PC-3 (cell line): ENCODE results near the gene MBD6. TPM values are rescaled to one million over a fixed set of nuclear protein-coding genes. Genes with fewer than 3 reads are reported as not detected.

Source experiments
- ATAC-seq: fragments of 200-7000 bp; cut with Tn5 transposase; 2 replicates; pipeline ENCODE4 v1.9.1; 2020; ENCODE audit warnings: mild to moderate bottlenecking, moderate library complexity
- BruUV-seq: library from RNA; stranded (reverse); fragments of 400-500 nt; replicated peaks from 2 replicates; lab custom pipeline; 2021; lab: Mats Ljungman, UMichigan
- CTCF ChIA-PET: fragments of 300-600 bp; sonication (Branson Sonifier 250); formaldehyde crosslinking; loops from one replicate; lab custom pipeline; 2022; ENCODE audit warnings: antibody characterized with exemption; lab: Charles Lee
- POLR2A ChIA-PET: fragments of 300-600 bp; sonication (Branson Sonifier 250); formaldehyde crosslinking; loops from one replicate; lab custom pipeline; 2022; ENCODE audit warnings: antibody characterized with exemption; ENCODE audit not compliant: unreplicated experiment; lab: Charles Lee
- DNase-seq: peaks from one replicate; pipeline ENCODE4 v3.0.0-alpha.2; 2015
- H2AFZ ChIP-seq: fragments of 300-600 bp; sonication (generic); 2 replicates; pipeline ENCODE4 v1.6.0; 2016; ENCODE audit warnings: antibody characterized with exemption, low read length
- H3F3A ChIP-seq: fragments of 300-600 bp; sonication (generic); one replicate; pipeline ENCODE4 v1.6.0; 2017; ENCODE audit warnings: antibody characterized with exemption, low read length, control low read depth, mild to moderate bottlenecking; ENCODE audit not compliant: unreplicated experiment
- H3K27ac ChIP-seq: fragments of 300-600 bp; sonication (generic); 2 replicates; pipeline ENCODE4 v1.5.1; 2016; ENCODE audit warnings: mild to moderate bottlenecking, low read length
- H3K27me3 ChIP-seq: fragments of 300-600 bp; sonication (generic); 2 replicates; pipeline ENCODE4 v1.6.1; 2016; ENCODE audit warnings: low read length, mixed read lengths
- H3K36me3 ChIP-seq: fragments of 300-600 bp; sonication (generic); 2 replicates; pipeline ENCODE4 v1.6.1; 2016; ENCODE audit warnings: low read depth, mixed run types, low read length, mixed read lengths
- H3K4me1 ChIP-seq: fragments of 300-600 bp; sonication (generic); 2 replicates; pipeline ENCODE4 v1.5.1; 2016; ENCODE audit warnings: low read length; ENCODE audit not compliant: insufficient read depth
- H3K4me2 ChIP-seq: fragments of 300-600 bp; sonication (generic); 2 replicates; pipeline ENCODE4 v1.6.0; 2016; ENCODE audit warnings: low read length
- H3K4me3 ChIP-seq: fragments of 300-600 bp; sonication (generic); 2 replicates; pipeline ENCODE4 v1.5.1; 2016; ENCODE audit warnings: mild to moderate bottlenecking, low read length, mixed read lengths
- H3K79me2 ChIP-seq: fragments of 300-600 bp; sonication (generic); 2 replicates; pipeline ENCODE4 v1.6.1; 2017; ENCODE audit warnings: low read length, mixed read lengths
- H3K9ac ChIP-seq: fragments of 300-600 bp; sonication (generic); 2 replicates; pipeline ENCODE4 v1.6.0; 2016; ENCODE audit warnings: mild to moderate bottlenecking, low read length
- H3K9me2 ChIP-seq: fragments of 300-600 bp; sonication (generic); replicated peaks from 2 replicates; pipeline ENCODE4 v1.6.1; 2016; ENCODE audit warnings: mixed run types, low read length, mixed read lengths
- H3K9me3 ChIP-seq: fragments of 300-600 bp; sonication (generic); 2 replicates; pipeline ENCODE4 v1.6.1; 2016; ENCODE audit warnings: low read length, mixed read lengths
- H4K20me1 ChIP-seq: fragments of 300-600 bp; sonication (generic); 2 replicates; pipeline ENCODE4 v1.6.1; 2016; ENCODE audit warnings: low read length, mixed read lengths
- CTCF ChIP-seq: fragments of 300-600 bp; sonication (generic); conservative IDR thresholded peaks from 2 replicates; pipeline ENCODE4 v1.5.1; 2017; ENCODE audit warnings: antibody characterized with exemption, low read depth, mild to moderate bottlenecking, low read length
- EZH2 ChIP-seq: fragments of 300-600 bp; sonication (generic); IDR thresholded peaks from one replicate; pipeline ENCODE4 v1.6.1; 2017; ENCODE audit warnings: antibody characterized with exemption, mild to moderate bottlenecking, low read length; ENCODE audit not compliant: unreplicated experiment
- EZH2phosphoT487 ChIP-seq: fragments of 300-600 bp; sonication (generic); IDR thresholded peaks from 2 replicates; pipeline ENCODE4 v1.6.1; 2018; ENCODE audit warnings: mild to moderate bottlenecking, antibody characterized with exemption, low read length, borderline replicate concordance
- intact Hi-C: fragments of 100-400 bp; cut with micrococcal nuclease; formaldehyde crosslinking; loops from 2 replicates; pipeline ENCODE4 v1.9.0; 2023
- total RNA-seq: library from RNA; depleted of rRNA; stranded (reverse); fragments of >200 nt; gene quantifications from 2 replicates; pipeline ENCODE4 v1.2.3, GENCODE V29; 2014

Gene MBD6
- total RNA-seq, 1 experiment from 2014 or later, result 13.2 TPM

GRCh38 chr12:57534991-57535543 is 12.4 kb downstream of the MBD6 start:
- DNase-seq (no peak), ATAC-seq (no peak)
- Histone ChIP-seq H3K9me3 (no peaks in the 10 kb centered on the region), H3K4me2 (no peak overlapping the region), H3K4me1 (no peaks in the 10 kb centered on the region), H3K9me2 (no peaks in the 10 kb centered on the region), H3F3A (no peaks in the 10 kb centered on the region), H3K9ac (no peak overlapping the region), H2AFZ (no peak overlapping the region), H3K27ac (no peak overlapping the region), H3K36me3 (peaks cover 36% of the 10 kb centered on the region; the same call in 1 of the 2 replicates), H3K27me3 (no peaks in the 10 kb centered on the region), H3K79me2 (no peaks in the 10 kb centered on the region), H3K4me3 (no peak overlapping the region), H4K20me1 (no peaks in the 10 kb centered on the region)
- TF ChIP-seq CTCF (no peak), EZH2 (no peak), EZH2phosphoT487 (no peak)
- intact Hi-C loops, result no loop called here
- ChIA-PET POLR2A (interaction anchor here (0.6 kb wide), 1 partner anchor 35 kb away, joined by 3 read pairs; no protein-coding TSS in a partner anchor), CTCF (no interaction called here)
- no TSS peak for BruUV-seq

GRCh38 chr12:57535764-57536596 is 13.4 kb downstream of the MBD6 start:
- Histone ChIP-seq H2AFZ (no peak overlapping the region), H3K4me2 (no peak overlapping the region), H3K79me2 (no peaks in the 10 kb centered on the region), H3K4me1 (no peaks in the 10 kb centered on the region), H3K9me3 (no peaks in the 10 kb centered on the region), H3K36me3 (peaks cover 33% of the 10 kb centered on the region; the same call in 1 of the 2 replicates), H4K20me1 (no peaks in the 10 kb centered on the region), H3K9me2 (no peaks in the 10 kb centered on the region), H3F3A (no peaks in the 10 kb centered on the region), H3K4me3 (no peak overlapping the region), H3K27ac (no peak overlapping the region), H3K9ac (no peak overlapping the region), H3K27me3 (no peaks in the 10 kb centered on the region)
- TF ChIP-seq EZH2phosphoT487 (no peak), EZH2 (no peak), CTCF (no peak)
- ATAC-seq, result no peak
- POLR2A ChIA-PET, result no interaction called here
- BruUV-seq, result no TSS peak
- CTCF ChIA-PET, result no interaction called here
- no peak for DNase-seq
- intact Hi-C loops, result no loop called here

GRCh38 chr12:57536597-57536942 is 13.9 kb downstream of the MBD6 start:
- Histone ChIP-seq H3K27me3 (no peaks in the 10 kb centered on the region), H2AFZ (no peak overlapping the region), H3K9me2 (no peaks in the 10 kb centered on the region), H3F3A (no peaks in the 10 kb centered on the region), H3K9ac (no peak overlapping the region), H4K20me1 (no peaks in the 10 kb centered on the region), H3K4me3 (no peak overlapping the region), H3K36me3 (peaks cover 38% of the 10 kb centered on the region; the same call in 1 of the 2 replicates), H3K9me3 (no peaks in the 10 kb centered on the region), H3K4me1 (no peaks in the 10 kb centered on the region), H3K79me2 (no peaks in the 10 kb centered on the region), H3K4me2 (no peak overlapping the region), H3K27ac (no peak overlapping the region)
- CTCF ChIA-PET, result no interaction called here
- POLR2A ChIA-PET, result no interaction called here
- intact Hi-C loops, result no loop called here
- no TSS peak for BruUV-seq
- no peak for TF ChIP-seq CTCF
- no peak for TF ChIP-seq EZH2phosphoT487
- no peak for TF ChIP-seq EZH2
- DNase-seq, result no peak
- no peak for ATAC-seq
